Stimulated activated CD8-positive, alpha-beta memory T cell treated with anti-CD3 and anti-CD28 coated beads, Interleukin-7, amount 100 ng/mL, for 4 hours (primary cell): ENCODE measurements around the gene WDR33.
"Not testable (repeated sequence)": the region's sequence is repeated elsewhere in the genome, so short reads cannot be mapped to it uniquely, and the experiment has no call there.

Experiments used
- DNase-seq, 2 donors: peaks; one replicate each; pipeline ENCODE4 v3.0.0-alpha.2; 2020; ENCODE audit warnings: low read depth in 2 of 2

WDR33 gene

DNA sequence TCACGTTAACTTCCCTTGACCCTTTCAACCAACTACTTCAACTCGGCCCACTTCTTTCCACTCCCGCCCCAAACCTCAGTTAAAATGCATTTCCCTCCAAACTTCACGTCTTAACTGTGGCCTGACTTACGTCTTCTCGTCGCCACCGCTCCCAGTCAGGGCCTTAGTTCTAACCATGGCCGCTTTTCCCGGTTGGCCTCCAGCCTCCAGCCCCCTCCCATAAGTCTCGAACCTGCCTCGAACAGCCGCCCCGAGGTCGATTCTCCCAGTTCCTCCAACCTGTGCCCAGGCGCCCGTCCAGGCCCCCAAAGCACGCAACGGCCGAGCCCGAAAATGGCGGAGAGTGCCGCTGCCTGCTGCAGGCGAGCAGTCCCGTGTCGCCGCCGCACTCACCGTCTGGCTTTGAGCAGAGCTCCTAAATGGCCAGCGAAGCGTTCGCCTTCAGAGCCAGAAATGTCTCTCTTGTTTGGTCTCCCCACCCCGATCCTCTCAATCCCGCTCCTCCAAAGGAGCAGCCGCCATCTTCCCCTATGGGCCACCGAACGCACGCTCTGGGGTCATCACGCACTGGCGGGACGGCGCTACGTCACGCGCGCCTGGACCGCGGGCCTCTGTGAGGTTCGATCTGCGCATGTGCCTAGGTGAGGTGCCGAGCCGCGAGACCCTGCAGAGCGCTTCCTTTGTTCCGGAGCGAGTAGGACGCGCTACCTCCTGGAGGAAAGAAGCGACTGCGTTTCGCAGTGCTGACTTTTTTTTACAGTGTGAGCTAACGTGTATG lies at the start of gene WDR33:
TSS of gene WDR33 (minus strand) at position 553 of the 778 bp plus-strand sequence. CDS start 40,190 bp downstream, outside the sequence.
- DNase-seq, result peak; percentile 88 to 92

DNA sequence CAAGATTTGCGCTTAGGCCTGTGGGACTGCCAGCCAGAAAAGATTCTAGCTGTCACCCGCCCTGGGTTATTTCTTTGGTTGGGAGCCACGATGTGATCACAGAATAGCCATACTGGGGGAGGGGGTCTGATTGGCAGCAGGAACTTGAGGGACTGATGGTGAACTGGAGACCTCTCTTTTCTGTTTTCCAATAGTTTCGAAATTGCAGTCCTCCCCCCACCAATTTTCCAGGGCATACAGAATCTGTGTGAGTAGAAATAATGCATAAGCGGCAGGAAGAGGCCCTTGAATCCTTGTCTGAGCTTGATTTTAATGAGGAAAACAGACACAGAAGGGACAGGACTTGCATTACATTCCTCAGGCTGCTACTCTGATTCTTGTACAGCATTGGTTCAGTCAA lies 49.2 kb upstream of the WDR33 start:
- DNase-seq, result no peak

DNA sequence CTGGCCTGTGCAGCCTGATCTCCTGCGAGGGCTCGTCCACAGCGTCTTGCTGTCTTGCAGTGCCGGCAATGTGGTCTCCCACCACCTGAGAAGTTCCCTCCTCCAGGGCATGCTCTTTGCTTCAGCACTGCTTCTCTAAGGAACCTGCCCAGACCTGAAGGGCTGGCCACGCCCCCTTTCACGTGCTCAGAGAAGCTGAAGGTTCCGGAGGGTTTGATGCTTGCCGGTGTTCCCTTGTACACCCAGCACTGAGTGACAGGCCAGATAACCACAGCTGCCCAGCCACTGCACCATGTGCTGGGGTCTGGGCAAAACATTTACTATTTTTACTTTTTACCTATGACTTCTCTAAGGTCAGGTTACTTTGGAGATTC lies 48.7 kb upstream of the WDR33 start:
- peak; percentile 40 to 52 for DNase-seq

DNA sequence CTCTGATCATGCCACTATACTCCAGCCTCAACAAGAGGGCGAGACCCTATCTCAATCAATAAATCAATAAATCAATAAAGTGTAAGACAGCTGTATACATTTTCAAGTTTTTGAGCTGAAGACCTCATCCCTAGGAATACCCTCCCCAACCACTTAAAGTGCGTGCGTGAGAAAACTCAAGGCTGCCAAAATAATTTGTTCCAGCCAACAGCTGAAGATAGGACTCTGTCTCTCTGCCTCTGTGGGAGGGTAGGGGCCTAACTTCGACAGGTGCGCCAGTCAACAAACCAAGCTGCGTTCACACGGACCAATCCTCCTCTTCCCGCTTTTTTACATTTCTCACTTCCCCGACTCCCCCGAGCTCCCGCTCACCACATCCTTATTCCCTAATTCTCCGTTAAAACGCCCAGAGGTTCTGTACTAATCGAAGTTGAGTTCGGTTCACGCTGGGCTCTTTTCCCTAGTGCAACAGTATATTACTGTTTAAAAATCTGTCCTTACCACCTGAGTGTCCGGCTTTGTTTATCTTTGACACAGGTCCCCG lies 46.4 kb upstream of the WDR33 start:
- DNase-seq, result no peak

DNA sequence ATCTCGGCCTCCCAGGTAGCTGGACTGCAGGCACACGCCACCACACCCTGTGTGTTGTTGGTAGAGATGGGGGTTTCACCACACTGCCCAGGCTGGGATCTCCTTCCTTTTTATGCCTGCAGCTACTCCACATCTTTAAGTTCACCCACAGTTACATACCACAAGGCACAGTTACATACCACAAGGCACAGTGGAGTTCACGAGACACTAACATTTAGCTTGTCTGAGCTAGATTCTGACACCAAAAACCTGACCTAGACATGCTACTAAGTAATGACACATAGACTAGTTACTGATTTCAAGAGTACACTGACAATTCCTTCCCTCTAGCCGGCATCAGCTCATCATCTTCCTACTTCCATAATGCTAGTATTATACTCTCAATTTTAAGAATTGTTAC lies 42.7 kb upstream of the WDR33 start:
- no peak for DNase-seq

DNA sequence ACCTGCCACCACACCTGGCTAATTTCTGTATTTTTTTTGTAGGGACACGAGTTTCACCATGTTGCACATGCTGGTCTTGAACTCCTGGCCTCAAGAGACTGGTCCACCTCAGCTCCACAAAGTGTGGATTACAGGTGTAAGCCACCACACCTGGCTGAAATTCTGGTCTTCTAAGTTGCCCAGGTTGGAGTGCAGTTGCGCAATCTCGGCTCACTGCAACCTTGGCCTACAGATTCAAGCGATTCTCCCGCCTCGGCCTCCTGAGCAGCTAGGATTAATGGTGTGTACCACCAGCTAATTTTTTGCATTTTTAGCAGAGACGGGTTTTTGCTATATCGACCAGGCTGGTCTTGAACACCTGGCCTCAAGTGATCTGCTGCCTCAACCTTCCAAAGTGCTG lies 41.4 kb upstream of the WDR33 start:
- no peak for DNase-seq

DNA sequence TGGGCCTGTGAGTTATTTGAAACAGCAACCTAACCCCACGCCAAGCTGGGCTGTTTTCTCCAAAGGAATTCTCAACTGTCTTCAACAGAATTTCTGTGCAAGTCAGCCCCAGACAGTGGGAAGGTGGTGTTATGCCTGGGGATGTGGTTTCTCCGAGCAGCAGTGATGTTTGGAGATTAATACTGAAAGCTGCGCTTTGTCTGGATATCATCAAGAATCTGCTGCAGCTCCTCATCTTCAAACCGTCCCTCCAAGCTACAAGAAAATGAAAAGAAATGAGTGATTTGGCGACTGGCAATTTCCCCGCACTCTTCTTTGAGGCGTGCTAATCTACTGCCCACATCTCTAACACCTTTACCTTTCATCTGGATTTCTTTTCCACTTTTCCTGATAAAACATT lies 37.0 kb upstream of the WDR33 start:
- no peak for DNase-seq

DNA sequence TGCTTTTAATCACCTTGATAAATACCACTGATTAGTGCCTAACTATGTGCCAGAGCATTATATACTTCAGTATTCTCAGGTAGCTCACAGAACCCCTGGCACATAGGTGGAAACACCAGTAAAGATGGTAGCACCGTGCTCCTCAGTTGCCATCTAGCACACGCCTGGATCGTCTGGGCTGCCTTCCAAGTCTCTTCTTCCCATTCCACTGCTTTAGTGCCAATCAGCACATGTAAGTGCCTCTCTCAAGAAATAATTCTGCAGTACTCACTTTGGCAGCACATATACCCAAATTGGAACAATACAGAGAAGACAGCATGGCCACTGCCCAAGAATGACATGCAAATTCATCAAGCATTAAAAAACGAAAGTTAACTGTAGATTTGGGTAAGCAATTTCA lies 34.0 kb upstream of the WDR33 start:
- no peak for DNase-seq

DNA sequence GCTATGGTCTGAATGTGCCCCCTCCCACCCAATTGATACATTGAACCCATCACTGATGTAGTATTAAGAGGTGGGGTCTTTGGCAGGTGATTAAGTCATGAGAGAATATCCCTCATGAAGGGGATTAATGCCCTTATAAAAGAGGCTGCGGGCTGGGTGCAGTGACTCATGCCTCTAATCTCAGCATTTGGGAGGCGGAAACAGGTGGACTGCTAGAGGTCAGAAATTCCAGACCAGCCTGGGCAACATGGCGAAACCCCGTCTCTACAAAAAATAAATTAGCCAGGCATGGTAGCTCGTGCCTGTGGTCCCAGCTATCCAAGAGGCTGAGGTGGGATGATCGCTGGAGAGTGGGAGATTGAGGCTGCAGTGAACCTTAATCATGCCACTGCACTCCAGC lies 32.7 kb upstream of the WDR33 start:
- DNase-seq, result no peak

DNA sequence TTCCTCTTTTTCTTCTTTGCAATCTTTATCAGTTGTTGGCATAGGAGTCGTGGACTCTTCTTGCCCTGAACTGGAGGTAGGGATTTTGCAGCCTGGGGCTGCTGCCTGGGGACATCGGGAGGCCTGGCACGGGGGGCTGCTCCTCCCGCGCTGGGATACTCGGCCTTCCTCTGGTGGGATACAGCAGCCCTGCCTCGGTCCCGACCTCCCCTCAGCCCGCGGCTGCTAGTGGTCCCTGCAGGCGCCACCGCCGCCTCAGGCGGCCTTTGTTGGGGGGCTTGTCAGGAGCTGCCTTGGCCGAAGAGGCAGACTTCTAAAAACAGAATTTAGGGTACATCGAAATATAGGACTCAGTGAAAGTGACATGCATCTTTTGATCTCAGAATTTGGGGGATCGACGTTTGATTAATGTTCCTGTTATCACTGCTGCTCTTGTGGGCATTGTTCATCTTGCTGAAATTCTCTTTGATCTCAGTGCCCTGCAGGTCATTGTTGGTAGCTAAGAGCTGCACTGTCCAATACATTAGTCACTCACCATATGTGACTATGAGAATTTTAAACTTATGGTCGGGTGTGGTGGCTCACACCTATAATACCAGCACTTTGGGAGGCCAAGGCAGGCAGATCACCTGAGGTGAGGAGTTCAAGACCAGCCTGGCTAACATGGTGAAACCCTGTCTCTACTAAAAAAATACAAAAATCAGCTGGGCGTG lies 30.7 kb upstream of the WDR33 start:
- no peak for DNase-seq

DNA sequence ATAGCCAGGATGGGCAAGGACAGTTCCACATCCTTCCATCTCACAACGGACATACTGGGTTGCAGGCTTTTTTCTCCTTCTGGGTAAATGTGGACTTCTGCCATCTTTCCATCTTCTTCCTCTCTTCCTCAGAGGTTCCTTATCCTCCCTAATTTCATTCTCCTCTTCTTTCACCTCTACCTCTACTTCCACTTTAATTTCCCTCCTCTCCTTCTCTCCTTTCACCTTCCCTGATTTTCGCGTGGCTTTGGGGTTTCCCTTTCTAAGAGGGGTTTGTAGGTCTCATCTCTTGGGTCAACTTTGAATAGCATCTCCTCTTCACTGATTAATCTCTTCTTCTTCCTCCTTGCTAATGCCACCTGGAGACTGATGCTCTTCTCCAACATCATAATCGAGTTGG lies 29.9 kb upstream of the WDR33 start:
- no peak for DNase-seq

DNA sequence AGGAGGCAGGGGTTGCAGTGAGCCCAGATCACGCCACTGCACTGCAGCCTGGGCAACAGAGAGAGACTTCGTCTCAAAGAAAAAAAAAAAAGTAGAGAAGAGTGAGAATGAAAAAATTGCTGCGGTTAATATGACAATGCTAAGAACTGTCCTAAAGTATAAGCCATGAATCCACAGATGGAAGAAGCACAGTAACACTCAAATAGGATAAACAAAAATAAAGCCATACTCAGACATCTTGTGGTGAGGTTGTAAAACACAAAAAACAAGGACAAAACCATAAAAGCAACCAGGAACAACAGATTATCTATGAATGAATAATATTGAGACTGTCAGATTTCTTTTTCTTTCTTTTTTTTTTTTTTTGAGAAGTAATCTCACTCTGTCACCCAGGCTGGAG lies 24.0 kb upstream of the WDR33 start:
- no peak for DNase-seq

DNA sequence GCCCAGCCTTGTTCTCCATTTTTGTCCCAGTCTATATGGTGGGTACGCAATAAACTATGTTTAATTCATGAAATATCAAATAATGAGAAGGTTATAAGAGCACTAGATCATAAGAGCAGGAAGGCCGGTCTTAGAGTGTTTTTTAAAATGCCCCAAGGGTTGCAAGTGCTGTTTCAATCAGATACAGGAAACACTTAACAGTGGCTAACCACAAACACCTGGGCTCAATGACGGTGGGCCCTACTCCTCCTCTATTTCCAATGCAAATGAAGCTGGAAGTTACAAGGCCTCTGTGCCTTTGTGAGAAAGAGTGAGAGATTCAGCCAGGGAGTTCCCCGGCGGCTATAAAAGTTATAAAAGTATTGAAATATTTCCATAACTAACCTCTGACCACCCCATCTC lies 18.9 kb upstream of the WDR33 start:
- DNase-seq, result peak; percentile 35 to 45

DNA sequence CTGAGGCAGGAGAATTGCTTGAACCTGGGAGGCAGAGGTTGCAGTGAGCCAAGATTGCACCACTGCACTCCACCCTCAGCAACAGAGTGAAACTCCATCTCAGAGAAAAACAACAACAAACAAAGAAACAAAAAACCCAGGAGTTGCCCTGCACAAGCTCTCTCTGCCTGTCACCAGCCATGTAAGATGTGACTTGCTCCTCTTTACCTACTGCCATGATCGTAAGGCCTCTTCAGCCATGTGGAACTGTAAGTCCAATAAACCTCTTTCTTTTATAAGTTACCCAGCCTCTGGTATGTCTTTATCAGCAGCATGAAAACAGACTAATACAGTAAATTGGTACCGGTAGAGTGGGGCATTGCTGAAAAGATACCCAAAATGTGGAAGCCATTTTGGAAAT lies 15.7 kb upstream of the WDR33 start:
- DNase-seq, result not testable (repeated sequence)

DNA sequence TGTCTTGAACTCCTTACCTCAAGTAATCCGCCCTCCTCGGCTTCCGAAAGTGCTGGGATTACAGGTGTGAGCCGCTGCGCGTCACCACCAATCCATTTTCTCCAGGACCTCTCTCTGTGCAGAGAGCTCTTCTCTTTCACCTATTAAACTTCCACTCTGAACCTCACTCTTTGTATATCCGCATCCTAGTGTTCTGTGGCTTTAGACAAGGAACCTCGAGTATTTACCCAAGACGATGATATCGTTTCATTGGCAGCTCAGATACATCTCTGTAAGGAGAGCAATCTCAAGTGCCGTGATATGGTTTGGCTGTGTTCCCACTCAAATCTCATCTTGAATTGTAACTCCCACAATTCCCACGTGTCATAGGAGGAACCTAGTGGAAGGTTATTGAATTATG lies 15.1 kb upstream of the WDR33 start:
- no peak for DNase-seq

DNA sequence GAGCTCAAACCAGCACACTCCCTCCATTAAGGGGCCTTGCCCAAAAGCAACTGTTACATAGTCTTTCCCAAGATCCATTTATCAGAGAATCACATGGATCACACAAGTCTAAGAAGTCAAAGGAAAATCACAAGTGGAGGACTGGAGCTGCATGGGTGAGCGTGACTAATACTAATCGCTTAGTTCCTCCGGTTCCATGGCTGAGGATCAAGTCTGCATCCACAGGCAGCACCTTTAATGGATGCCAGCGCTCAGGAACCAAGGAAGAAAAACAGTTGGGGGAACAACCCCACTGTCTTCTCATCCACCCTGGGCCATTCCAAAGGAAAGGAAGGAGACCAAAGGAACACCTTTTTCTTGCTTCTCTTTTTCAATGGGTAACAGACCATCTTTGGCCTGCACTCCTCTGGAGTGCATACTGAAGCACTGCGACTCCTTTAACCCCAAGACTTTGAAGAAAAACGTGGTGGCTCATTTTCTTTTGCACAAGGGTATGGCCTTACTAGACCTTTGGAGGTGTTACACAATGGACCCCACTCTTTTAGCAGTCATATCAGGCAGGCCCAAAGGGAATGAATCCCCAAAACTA lies 9.2 kb upstream of the WDR33 start:
- no peak for DNase-seq

DNA sequence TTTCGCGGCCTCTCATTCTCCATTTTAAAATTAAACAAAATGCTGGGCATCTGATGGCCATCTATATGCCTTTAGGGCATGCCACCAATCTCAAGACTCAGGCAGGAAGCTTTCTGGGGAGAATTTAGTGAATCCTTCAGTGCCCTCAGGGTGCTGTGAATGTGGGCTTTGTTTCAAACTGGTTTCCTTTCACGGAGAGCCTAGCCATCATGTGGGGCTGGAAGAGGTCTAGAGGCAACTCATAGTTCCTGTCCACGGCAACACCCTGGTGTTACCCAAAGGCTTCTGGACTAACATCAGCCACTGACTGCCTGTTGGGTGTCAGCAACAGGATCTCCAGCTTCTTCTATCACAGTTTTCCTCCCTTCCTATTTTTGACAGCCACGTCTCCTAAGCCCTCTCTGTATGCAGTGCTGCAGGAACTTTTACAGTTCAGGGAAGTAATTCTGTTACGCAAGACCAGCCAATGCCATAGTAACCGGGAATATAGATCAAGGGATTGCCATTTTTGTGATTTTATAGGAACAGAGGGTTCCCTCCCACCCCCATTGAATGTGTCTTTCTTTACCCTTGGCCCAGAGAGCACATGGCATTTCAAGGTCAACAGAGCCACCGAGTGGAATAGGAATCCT lies 7.9 kb upstream of the WDR33 start:
- no peak for DNase-seq

DNA sequence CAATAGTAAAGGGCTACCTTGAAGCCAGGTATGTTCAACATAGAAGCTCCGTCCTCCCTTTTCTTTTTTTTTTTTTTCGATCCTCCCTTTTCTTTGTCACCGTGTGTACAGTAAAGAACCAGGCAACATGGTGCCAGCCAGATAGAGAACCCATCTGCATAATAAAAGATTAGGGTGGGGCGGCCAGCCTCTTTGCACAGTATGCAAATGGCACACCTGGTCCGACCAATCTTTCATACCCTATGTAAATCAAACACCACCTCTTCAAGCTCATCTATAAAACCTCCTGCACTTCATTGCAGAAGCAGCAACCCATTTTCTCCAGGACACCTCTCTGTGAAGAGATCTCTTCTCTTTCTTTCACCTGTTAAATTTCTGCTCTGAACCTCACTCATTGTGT lies 7.3 kb upstream of the WDR33 start:
- DNase-seq, result no peak

DNA sequence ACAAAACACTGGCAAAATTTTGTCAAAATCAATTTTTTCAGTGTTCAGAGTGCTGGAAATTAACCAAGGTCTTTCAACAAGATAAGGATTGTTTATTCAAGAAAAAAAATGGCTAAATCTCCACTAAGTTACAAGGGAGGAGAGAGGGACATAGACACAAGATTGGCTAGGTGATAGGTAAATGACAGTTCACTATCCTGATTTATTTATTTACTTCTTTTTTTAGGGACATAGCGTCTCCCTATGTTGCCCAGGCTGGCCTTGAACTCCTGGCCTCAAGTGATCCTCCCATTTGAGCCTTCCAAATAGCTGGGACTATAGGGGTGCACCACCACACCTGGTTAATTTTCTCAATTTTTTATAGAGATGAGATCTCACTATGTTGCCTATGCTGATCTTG lies 3.7 kb upstream of the WDR33 start:
- DNase-seq, result no peak

DNA sequence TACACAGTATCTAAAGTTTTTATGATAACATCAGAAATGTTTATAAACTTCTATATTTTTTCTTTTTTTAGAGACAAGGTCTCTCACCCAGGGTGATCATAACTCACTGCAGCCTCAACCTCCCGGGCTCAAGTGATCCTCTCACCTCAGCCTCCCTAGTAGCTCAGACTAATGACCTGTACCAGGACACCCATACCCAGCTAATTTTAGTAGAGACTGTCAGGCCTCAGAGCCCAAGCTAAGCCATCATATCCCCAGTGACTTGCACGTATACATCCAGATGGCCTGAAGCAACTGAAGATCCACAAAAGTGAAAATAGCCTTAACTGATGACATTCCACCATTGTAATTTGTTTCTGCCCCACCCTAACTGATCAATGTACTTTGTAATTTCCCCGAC lies 1.5 kb upstream of the WDR33 start:
- DNase-seq, result not testable (repeated sequence)

DNA sequence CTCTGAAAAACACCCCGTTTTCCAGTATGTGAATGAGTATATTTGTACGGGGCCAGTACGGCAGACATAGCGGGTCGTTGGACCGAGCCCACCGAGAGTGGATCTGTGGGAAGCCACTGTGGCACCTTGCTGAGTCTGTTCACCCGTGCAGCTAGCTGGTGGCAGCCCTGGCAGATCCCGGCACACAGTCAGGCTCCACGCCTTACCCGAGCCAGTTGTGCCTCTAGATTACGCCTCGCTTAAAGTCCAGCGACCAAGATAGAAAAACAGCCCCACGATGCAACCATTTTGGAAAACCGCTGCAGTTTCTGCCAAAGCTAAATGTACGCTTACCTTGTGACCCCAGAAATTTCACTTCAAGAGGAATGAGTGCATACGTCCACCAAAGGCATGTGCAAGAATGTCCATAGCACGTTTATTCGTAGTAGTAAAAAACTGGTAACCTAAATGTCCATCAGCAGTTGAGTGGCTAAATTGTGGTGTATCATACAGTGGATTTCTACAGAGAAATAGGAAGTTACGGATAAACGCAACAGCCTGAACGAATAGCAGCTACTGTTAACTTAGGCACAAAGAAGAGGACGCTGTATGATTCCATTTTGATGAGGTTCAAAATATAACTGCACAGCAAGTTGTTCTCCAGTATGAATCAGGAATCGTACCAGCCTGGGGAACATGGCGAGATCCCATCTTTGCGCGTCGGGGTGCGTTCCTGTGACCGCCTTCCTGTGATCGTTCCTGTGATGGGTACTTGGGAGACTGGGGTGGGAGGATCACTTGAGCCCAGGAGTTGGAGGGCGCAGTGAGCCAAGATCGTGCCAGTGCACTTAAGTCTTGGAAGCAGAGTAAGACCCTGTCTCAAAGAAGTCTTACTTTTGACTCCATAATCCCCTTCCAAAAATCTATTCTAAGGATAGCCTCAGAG lies 688 bp upstream of the WDR33 start:
- DNase-seq, result no peak
